Activated CD4-positive, alpha-beta T cell treated with anti-CD3 and anti-CD28 coated beads for 36 hours (primary cell): ENCODE data around the gene CUTC. TPM values are rescaled to one million over a fixed set of nuclear protein-coding genes. Genes with fewer than 3 reads are reported as not detected.

Source experiments
- ATAC-seq: fragments of 200-7000 bp; cut with Tn5 transposase; one replicate; pipeline ENCODE4 v1.10.0; 2021; ENCODE audit warnings: mild to moderate bottlenecking, moderate library complexity
- CTCF ChIA-PET: fragments of 350-600 bp; sonication (Branson Sonifier 250); formaldehyde crosslinking; loops from one replicate; lab custom pipeline; 2021; ENCODE audit warnings: antibody characterized with exemption; lab: Charles Lee
- POLR2A ChIA-PET: fragments of 350-600 bp; sonication (Branson Sonifier 250); formaldehyde crosslinking; loops from one replicate; lab custom pipeline; 2021; ENCODE audit warnings: antibody characterized with exemption, inconsistent platforms; lab: Charles Lee
- DNase-seq: peaks from one replicate; pipeline ENCODE4 v3.0.0-alpha.2; 2020
- H3K27ac Mint-ChIP-seq: one replicate; pipeline ENCODE4 v1.8.0; 2021; ENCODE audit warnings: mixed read lengths
- H3K27me3 Mint-ChIP-seq: one replicate; pipeline ENCODE4 v1.8.0; 2021; ENCODE audit warnings: mixed read lengths
- H3K36me3 Mint-ChIP-seq: one replicate; pipeline ENCODE4 v1.8.0; 2021; ENCODE audit warnings: low read depth, mixed read lengths
- H3K4me1 Mint-ChIP-seq: one replicate; pipeline ENCODE4 v1.8.0; 2021; ENCODE audit warnings: mixed read lengths
- H3K4me3 Mint-ChIP-seq: one replicate; pipeline ENCODE4 v1.8.0; 2021; ENCODE audit warnings: mild to moderate bottlenecking, moderate library complexity, mixed read lengths
- H3K9me3 Mint-ChIP-seq: one replicate; pipeline ENCODE4 v1.8.0; 2021; ENCODE audit warnings: low read depth, mixed read lengths
- intact Hi-C, 2 experiments: fragments of 100-400 bp; cut with DNase I in 1 of 2; cut with micrococcal nuclease in 1 of 2; formaldehyde crosslinking; loops; one replicate each; pipeline versions ENCODE4 v1.14.2 to v1.15.1; 2022 to 2024; cut with DNase I, micrococcal nuclease
- total RNA-seq, 2 experiments: library from RNA; stranded (reverse); gene quantifications; one replicate each; pipeline ENCODE4 v1.2.3, GENCODE V29; 2021

Gene CUTC
- total RNA-seq, 2 experiments from 2014 or later, result 24.6 to 35.8 TPM

- no peak for ATAC-seq
- POLR2A ChIA-PET, result no interaction called here
- intact Hi-C loops, result no loop called here
- Mint-ChIP-seq H3K27me3 (no peaks in the 10 kb centered on the region), H3K9me3 (peaks cover 10% of the 10 kb centered on the region), H3K36me3 (peaks cover 21% of the 10 kb centered on the region), H3K27ac (no peak overlapping the region), H3K4me1 (no peaks in the 10 kb centered on the region), H3K4me3 (no peak overlapping the region)
- no peak for DNase-seq
- CTCF ChIA-PET, result no interaction called here
Measured at GRCh38 chr10:99766302-99766681, 34.3 kb downstream of the CUTC start.

GRCh38 chr10:99767901-99768300, 35.9 kb downstream of the CUTC start:
- Mint-ChIP-seq H3K4me1 (no peaks in the 10 kb centered on the region), H3K9me3 (peaks cover 3% of the 10 kb centered on the region), H3K36me3 (peaks cover 11% of the 10 kb centered on the region), H3K27ac (no peak overlapping the region), H3K4me3 (no peak overlapping the region), H3K27me3 (no peaks in the 10 kb centered on the region)
- no peak for ATAC-seq
- no peak for DNase-seq
- POLR2A ChIA-PET, result no interaction called here
- intact Hi-C loops, result no loop called here
- CTCF ChIA-PET, result no interaction called here

GRCh38 chr10:99768556-99768955, 36.5 kb downstream of the CUTC start:
- Mint-ChIP-seq H3K27me3 (no peaks in the 10 kb centered on the region), H3K36me3 (peaks cover 6% of the 10 kb centered on the region), H3K4me3 (no peak overlapping the region), H3K4me1 (no peaks in the 10 kb centered on the region), H3K27ac (no peak overlapping the region), H3K9me3 (peaks cover 2% of the 10 kb centered on the region)
- intact Hi-C loops, result no loop called here
- no peak for DNase-seq
- no peak for ATAC-seq
- POLR2A ChIA-PET, result no interaction called here
- CTCF ChIA-PET, result interaction anchor here (0.6 kb wide), 2 partner anchors 13 to 147 kb away, joined by 3 to 4 read pairs; no protein-coding TSS in a partner anchor

GRCh38 chr10:99769706-99770105, 37.7 kb downstream of the CUTC start:
- POLR2A ChIA-PET, result interaction anchor here (0.7 kb wide), 1 partner anchor 185 kb away, joined by 3 read pairs; no protein-coding TSS in a partner anchor
- no peak overlapping the region for H3K27ac Mint-ChIP-seq
- no peaks in the 10 kb centered on the region for H3K4me1 Mint-ChIP-seq
- intact Hi-C loops, result no loop called here
- peaks cover 2% of the 10 kb centered on the region for H3K9me3 Mint-ChIP-seq
- peaks cover 2% of the 10 kb centered on the region for H3K36me3 Mint-ChIP-seq
- ATAC-seq (no peak), DNase-seq (no peak)
- no peaks in the 10 kb centered on the region for H3K27me3 Mint-ChIP-seq
- H3K4me3 Mint-ChIP-seq, result no peak overlapping the region
- CTCF ChIA-PET, result no interaction called here

GRCh38 chr10:99770408-99771045, 38.5 kb downstream of the CUTC start:
- CTCF ChIA-PET, result no interaction called here
- Mint-ChIP-seq H3K4me3 (no peak overlapping the region), H3K27ac (no peak overlapping the region), H3K27me3 (no peaks in the 10 kb centered on the region), H3K4me1 (no peaks in the 10 kb centered on the region), H3K9me3 (peaks cover 2% of the 10 kb centered on the region), H3K36me3 (peaks cover 2% of the 10 kb centered on the region)
- ATAC-seq (no peak), DNase-seq (no peak)
- POLR2A ChIA-PET, result interaction anchor here (0.7 kb wide), 1 partner anchor 185 kb away, joined by 3 read pairs; no protein-coding TSS in a partner anchor
- intact Hi-C loops, result no loop called here

GRCh38 chr10:99775850-99776249, 43.8 kb downstream of the CUTC start:
- no peak overlapping the region for H3K27ac Mint-ChIP-seq
- ATAC-seq (no peak), DNase-seq (no peak)
- intact Hi-C loops, result no loop called here
- ChIA-PET POLR2A (no interaction called here), CTCF (no interaction called here)
- peaks cover 7% of the 10 kb centered on the region for H3K4me1 Mint-ChIP-seq
- no peaks in the 10 kb centered on the region for H3K27me3 Mint-ChIP-seq
- H3K4me3 Mint-ChIP-seq, result no peak overlapping the region
- H3K36me3 Mint-ChIP-seq, result no peaks in the 10 kb centered on the region
- peaks cover 2% of the 10 kb centered on the region for H3K9me3 Mint-ChIP-seq

- CTCF ChIA-PET, result no interaction called here
Measured at GRCh38 chr10:99777918-99778714, 46.1 kb downstream of the CUTC start.

GRCh38 chr10:99779335-99779734, 47.3 kb downstream of the CUTC start:
- POLR2A ChIA-PET, result no interaction called here
- H3K9me3 Mint-ChIP-seq, result peaks cover 2% of the 10 kb centered on the region
- no peak for DNase-seq

More at GRCh38 chr10:99777918-99778714, 46.1 kb downstream of the CUTC start:
- Mint-ChIP-seq H3K27me3 (no peaks in the 10 kb centered on the region), H3K4me1 (peaks cover 7% of the 10 kb centered on the region), H3K36me3 (no peaks in the 10 kb centered on the region), H3K27ac (no peak overlapping the region), H3K9me3 (peaks cover 2% of the 10 kb centered on the region), H3K4me3 (no peak overlapping the region)
- POLR2A ChIA-PET, result no interaction called here
- intact Hi-C loops, result no loop called here
- no peak for ATAC-seq
- no peak for DNase-seq

GRCh38 chr10:99781734-99782429, 49.8 kb downstream of the CUTC start:
- no peaks in the 10 kb centered on the region for H3K27me3 Mint-ChIP-seq
- ChIA-PET POLR2A (no interaction called here), CTCF (no interaction called here)
- peaks cover 2% of the 10 kb centered on the region for H3K9me3 Mint-ChIP-seq
- ATAC-seq, result no peak
- H3K36me3 Mint-ChIP-seq, result peaks cover 2% of the 10 kb centered on the region
- H3K4me3 Mint-ChIP-seq, result no peak overlapping the region
- H3K27ac Mint-ChIP-seq, result no peak overlapping the region
- intact Hi-C loops, result no loop called here
- peaks cover 3% of the 10 kb centered on the region for H3K4me1 Mint-ChIP-seq
- DNase-seq, result no peak

More at GRCh38 chr10:99779335-99779734, 47.3 kb downstream of the CUTC start:
- Mint-ChIP-seq H3K4me3 (no peak overlapping the region), H3K27me3 (no peaks in the 10 kb centered on the region), H3K27ac (no peak overlapping the region), H3K36me3 (no peaks in the 10 kb centered on the region), H3K4me1 (peaks cover 7% of the 10 kb centered on the region)
- CTCF ChIA-PET, result no interaction called here
- intact Hi-C loops, result no loop called here
- peak; percentile 39 for ATAC-seq

GRCh38 chr10:99782447-99783286, 50.6 kb downstream of the CUTC start, which contains the start of gene ABCC2:
Gene ABCC2, plus strand, starts transcription at chr10:99782640. Its CDS starts 205 bp downstream, at chr10:99782845.
- ATAC-seq, result no peak
- peaks cover 2% of the 10 kb centered on the region for H3K36me3 Mint-ChIP-seq
- H3K27me3 Mint-ChIP-seq, result no peaks in the 10 kb centered on the region

More at GRCh38 chr10:99782447-99783286, 50.6 kb downstream of the CUTC start, which contains the start of gene ABCC2:
- H3K27ac Mint-ChIP-seq, result no peak within 1 kb of the TSS
- CTCF ChIA-PET, result no interaction called here
- H3K4me3 Mint-ChIP-seq, result no peak within 1 kb of the TSS
- intact Hi-C loops, result no loop called here
- H3K9me3 Mint-ChIP-seq, result peaks cover 2% of the 10 kb centered on the region
- no peak for DNase-seq
- peaks cover 3% of the 10 kb centered on the region for H3K4me1 Mint-ChIP-seq
- POLR2A ChIA-PET, result no interaction called here
